ENCODE data around the gene ADH5.

DNA sequence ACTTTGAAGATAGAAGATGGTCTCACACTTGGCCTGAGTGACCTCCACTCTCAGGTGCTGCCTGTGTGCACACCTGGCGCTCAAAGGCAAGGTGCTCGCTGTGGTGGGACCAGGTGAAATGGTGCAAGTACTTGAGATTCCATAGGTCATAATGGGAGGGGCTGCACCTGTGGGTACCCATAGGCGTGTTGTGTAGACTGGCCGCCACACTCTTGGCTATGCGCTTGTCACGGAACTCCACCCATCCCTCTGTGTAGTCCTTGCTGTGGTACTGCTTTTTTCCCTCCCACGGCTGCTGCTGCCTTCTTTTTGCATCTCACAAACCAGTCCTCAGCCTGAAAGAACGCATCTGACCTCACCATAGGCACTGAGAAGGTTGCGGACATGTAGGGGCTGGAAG is 66.0 kb downstream of the ADH5 start:
- TF ChIP-seq CTCF (IDR thresholded peaks at IDR 0.05) (no peak), POLR2A (IDR thresholded peaks at IDR 0.05) (no peak), POLR2AphosphoS5 (IDR thresholded peaks at IDR 0.05) (no peak)
